ENCODE results near the gene ZNF485. TPM values are rescaled to one million over a fixed set of nuclear protein-coding genes. Genes with fewer than 3 reads are reported as not detected.

Gene ZNF485
- total and polyA plus RNA-seq, 2 of the 8 experiments (the other 6 are each of a cell fraction or from before 2014, with no cell fraction given): 2.5 to 8.2 TPM

DNA sequence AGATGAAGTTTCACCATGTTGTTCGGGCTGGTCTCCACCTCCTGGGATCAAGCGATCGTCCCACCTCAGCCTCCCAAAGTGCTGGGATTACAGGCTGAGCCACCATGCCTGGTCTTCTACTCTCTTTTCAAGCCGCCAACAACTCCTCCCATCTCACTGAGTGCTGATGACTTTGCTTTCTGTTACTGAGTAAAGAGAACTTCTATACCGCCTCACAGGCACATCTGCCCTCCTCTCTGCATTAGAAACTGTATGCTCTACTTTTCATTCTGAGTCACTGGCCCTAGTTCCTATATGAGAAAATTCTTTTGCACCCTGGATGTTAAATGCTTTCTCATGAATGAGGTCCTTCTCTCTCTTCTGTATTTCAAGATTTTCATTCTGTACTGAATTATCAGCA, 29.7 kb upstream of the ZNF485 start:
- Histone ChIP-seq H3K36me3 (ENCODE audit: control insufficient read depth in 2 of 4, insufficient read depth in 4 of 4, low read length in 3 of 4) (no peaks in the 10 kb centered on the region), H2BK12ac (ENCODE audit: low read depth, low read length) (no peak overlapping the region), H4K20me1 (replicated peaks in 1 of 2; ENCODE audit: control insufficient read depth in 1 of 2, insufficient read depth in 2 of 2, low read length in 2 of 2) (no peaks in the 10 kb centered on the region), H3K23me2 (ENCODE audit: low read depth, low read length) (peaks cover 7% of the 10 kb centered on the region; the same call in 1 of the 2 replicates), H3K9ac (replicated peaks in 1 of 4; ENCODE audit: extremely low read depth in 1 of 4, low read depth in 3 of 4, low read length in 3 of 4) (no peak overlapping the region), H2BK5ac (ENCODE audit: low read depth, low read length) (no peak overlapping the region), H3K4me2 (ENCODE audit: insufficient read depth in 1 of 2, low read depth in 2 of 2, low read length in 2 of 2) (no peak overlapping the region), H2BK120ac (replicated peaks; ENCODE audit: low read depth, low read length) (no peak overlapping the region), H4K8ac (ENCODE audit: extremely low read depth, insufficient read depth, low read length) (no peak overlapping the region), H3K4me1 (replicated peaks in 1 of 4; ENCODE audit: control insufficient read depth in 3 of 4, insufficient read depth in 4 of 4, low read length in 3 of 4) (peaks cover 0 to 5% (median 1%) of the 10 kb centered on the region in 4 experiments; a peak in 2 of 7 replicates), H2BK20ac (ENCODE audit: low read length) (no peak overlapping the region), H4K5ac (ENCODE audit: insufficient read length, low read depth, low read length) (no peak overlapping the region), H2BK15ac (ENCODE audit: low read length) (no peak overlapping the region), H3K9me3 (ENCODE audit: insufficient read depth in 2 of 2, low read depth in 1 of 2, low read length in 1 of 2) (peaks cover 21 to 40% of the 10 kb centered on the region in 2 experiments), H3K4ac (replicated peaks; ENCODE audit: insufficient read length, low read depth, low read length) (no peak overlapping the region), H3K18ac (ENCODE audit: extremely low read depth, low read length) (no peak overlapping the region), H3K27me3 (replicated peaks in 1 of 4; ENCODE audit: control insufficient read depth in 3 of 4, extremely low read depth in 1 of 4, insufficient read depth in 3 of 4, low read length in 3 of 4) (peaks cover 0 to 19% (median 9%) of the 10 kb centered on the region in 4 experiments; a peak in 6 of 7 replicates), H3K4me3 (ENCODE audit: extremely low read depth in 1 of 4, insufficient read depth in 2 of 4, low read depth in 3 of 4, low read length in 4 of 4) (no peak overlapping the region), H3K27ac (ENCODE audit: low read depth, low read length) (no peak overlapping the region), H3K79me1 (ENCODE audit: low read depth, low read length) (0 out of 2 replicates have a peak, but pooled peaks cover 5% of the 10 kb centered on the region), H3K23ac (ENCODE audit: insufficient read length) (no peak overlapping the region), H3K79me2 (ENCODE audit: control insufficient read depth in 1 of 2, insufficient read depth in 2 of 2, low read length in 2 of 2) (peaks cover 0 to 3% of the 10 kb centered on the region in 2 experiments; a peak in 1 of 4 replicates), H4K91ac (replicated peaks; ENCODE audit: insufficient read length, low read length) (no peak overlapping the region), H2AFZ (ENCODE audit: low read length) (no peak overlapping the region), H2AK5ac (ENCODE audit: low read depth, low read length) (no peak overlapping the region), H3K14ac (ENCODE audit: insufficient read length) (no peak overlapping the region), H3K56ac (replicated peaks; ENCODE audit: insufficient read length, low read depth, low read length) (no peak overlapping the region)
- ChIA-PET POLR2A (ENCODE audit: partially characterized antibody) (no interaction called here), CTCF (ENCODE audit: partially characterized antibody) (no interaction called here)
- 90% methylated on average over 4 of the region's 5 CpGs; no CpG with 5 or more reads in 1 of the 2 experiments for WGBS, 2 experiments (ENCODE audit: extremely low coverage in 1 of 2, insufficient coverage in 1 of 2, insufficient read length in 1 of 2, insufficient replicate concordance in 2 of 2, low coverage in 1 of 2, low lambda C conversion rate in 2 of 2, missing lambda C conversion rate in 1 of 2)
- no peak for DNase-seq (ENCODE audit: low read depth in 1 of 2, low spot score in 2 of 2)
- FAIRE-seq: no peak
- TF ChIP-seq SAP30 (IDR thresholded peaks at IDR 0.05; ENCODE audit: insufficient read depth, insufficient replicate concordance, low read length) (no peak), FOSL1 (IDR thresholded peaks at IDR 0.05; ENCODE audit: insufficient read depth, low read depth, low read length) (no peak), BRCA1 (IDR thresholded peaks at IDR 0.05; ENCODE audit: low read depth, low read length) (no peak), PHF8 (conservative IDR thresholded peaks at IDR 0.05; ENCODE audit: low read depth, low read length) (no peak), EP300 (IDR thresholded peaks at IDR 0.05; ENCODE audit: borderline replicate concordance in 1 of 2, low read depth in 2 of 2, low read length in 2 of 2) (no peak), JUND (IDR thresholded peaks at IDR 0.05; ENCODE audit: low read length) (no peak)

All from H1 (cell line).